Brain microvascular endothelial cell (primary cell): ENCODE data around the gene SIX5.
A peak's percentile ranks its signal among the peaks of the same experiment; 100 is the strongest.

Experiments
- DNase-seq: peaks from one replicate; pipeline ENCODE4 v3.0.0-alpha.2; 2020
- H3K27ac ChIP-seq: fragments of 250-450 bp; sonication (Bioruptor Pico); 2 replicates; pipeline ENCODE4 v1.5.1; 2020; ENCODE audit warnings: mild to moderate bottlenecking, moderate library complexity
- H3K27me3 ChIP-seq: fragments of 250-450 bp; sonication (Bioruptor Pico); replicated peaks from 2 replicates; pipeline ENCODE4 v1.5.1; 2020; ENCODE audit warnings: mild to moderate bottlenecking
- H3K36me3 ChIP-seq: fragments of 250-450 bp; sonication (Bioruptor Pico); replicated peaks from 2 replicates; pipeline ENCODE4 v1.5.1; 2020; ENCODE audit warnings: mild to moderate bottlenecking
- H3K4me3 ChIP-seq: 2 replicates; pipeline ENCODE4 v1.5.1; 2011; ENCODE audit warnings: low read depth, mild to moderate bottlenecking, control low read depth, low read length, moderate library complexity
- in situ Hi-C: cut with HindIII; loops from 2 replicates; pipeline ENCODE4 v1.10.0; 2017; ENCODE audit warnings: low sequenced_read_pairs, low pct_ligation_motif_present
- TF ChIP-seq, protein P1 (sequence below): IDR thresholded peaks from 2 replicates; pipeline ENCODE4 v1.5.1; 2011; ENCODE audit warnings: low read depth, mild to moderate bottlenecking, moderate library complexity, low read length, control low read depth, inconsistent platforms; ENCODE audit errors: missing control alignments

Gene SIX5

DNA sequence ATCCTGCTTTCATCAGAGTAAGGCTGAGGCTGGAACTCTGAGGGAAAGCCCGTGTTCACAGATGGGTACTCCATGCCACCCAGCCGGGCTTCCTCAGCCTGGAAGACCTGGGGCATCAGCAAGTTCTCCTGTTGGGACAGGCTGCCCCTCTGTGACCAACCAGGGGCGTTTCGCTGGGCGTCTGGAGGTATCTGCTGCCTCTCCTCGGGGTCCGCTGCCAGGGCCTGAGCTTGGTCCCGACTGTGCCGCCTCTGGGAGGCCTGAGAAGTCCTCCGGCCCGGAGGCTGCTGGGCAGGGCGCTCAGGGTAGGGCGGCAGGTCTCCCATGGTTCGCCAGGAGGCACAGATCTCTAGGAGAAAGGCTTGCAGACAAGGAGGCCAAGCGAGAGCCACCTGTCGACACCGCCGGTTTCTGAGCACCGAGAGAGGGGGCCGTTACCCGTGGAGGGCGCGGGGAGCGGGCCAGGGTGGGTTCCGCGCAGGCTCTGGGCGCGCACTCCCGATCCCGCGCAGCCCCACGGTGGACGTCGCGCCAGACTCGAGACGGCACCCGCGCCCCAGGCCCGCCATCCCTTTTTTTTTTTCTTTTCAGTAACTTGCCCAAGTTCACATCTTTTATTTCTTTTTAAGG, 45.9 kb upstream of the SIX5 start, which contains the start of gene RSPH6A:
TSS of gene RSPH6A (minus strand) at position 458 of the 630 bp plus-strand sequence. CDS start at position 326, 132 bp downstream.
- no peak for DNase-seq
- in situ Hi-C loops, result no loop called here
- Histone ChIP-seq H3K36me3 (peaks cover 2% of the 10 kb centered on the region), H3K4me3 (peak within 1 kb of the TSS; percentile 37), H3K27me3 (no peaks in the 10 kb centered on the region), H3K27ac (no peak within 1 kb of the TSS)
- TF ChIP-seq, protein P1, sequence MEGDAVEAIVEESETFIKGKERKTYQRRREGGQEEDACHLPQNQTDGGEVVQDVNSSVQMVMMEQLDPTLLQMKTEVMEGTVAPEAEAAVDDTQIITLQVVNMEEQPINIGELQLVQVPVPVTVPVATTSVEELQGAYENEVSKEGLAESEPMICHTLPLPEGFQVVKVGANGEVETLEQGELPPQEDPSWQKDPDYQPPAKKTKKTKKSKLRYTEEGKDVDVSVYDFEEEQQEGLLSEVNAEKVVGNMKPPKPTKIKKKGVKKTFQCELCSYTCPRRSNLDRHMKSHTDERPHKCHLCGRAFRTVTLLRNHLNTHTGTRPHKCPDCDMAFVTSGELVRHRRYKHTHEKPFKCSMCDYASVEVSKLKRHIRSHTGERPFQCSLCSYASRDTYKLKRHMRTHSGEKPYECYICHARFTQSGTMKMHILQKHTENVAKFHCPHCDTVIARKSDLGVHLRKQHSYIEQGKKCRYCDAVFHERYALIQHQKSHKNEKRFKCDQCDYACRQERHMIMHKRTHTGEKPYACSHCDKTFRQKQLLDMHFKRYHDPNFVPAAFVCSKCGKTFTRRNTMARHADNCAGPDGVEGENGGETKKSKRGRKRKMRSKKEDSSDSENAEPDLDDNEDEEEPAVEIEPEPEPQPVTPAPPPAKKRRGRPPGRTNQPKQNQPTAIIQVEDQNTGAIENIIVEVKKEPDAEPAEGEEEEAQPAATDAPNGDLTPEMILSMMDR, result no peak

DNA sequence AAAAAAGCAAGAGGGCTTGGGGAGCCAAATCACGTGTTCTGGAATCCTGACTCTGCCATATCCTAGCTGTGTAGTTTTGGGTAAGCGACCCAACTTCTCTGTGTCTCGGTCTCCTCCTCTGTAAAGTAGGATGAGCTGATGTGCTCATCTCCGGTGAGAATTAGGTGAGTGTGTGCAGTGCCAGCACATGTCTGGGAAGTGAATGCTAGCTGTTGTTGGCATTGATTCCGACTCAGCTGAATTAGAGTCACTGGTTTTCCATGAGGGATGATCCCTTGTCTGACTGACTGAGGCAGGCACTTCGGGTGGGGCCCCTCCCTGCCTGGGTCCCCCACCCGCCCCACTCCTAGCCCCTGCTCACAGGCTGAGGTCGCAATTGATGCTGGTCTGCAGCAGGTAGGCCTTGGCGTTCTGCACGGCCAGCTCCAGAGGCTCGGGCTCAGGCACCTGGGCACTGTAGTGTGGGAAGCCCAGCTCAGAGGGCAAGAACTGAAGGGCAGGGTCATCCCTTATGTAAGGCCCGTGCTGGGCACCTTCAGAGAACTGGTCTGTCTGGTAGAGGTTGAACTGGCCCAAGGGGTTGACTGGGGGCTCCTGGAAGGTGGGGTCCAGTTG, 45.2 kb upstream of the SIX5 start:
- Histone ChIP-seq H3K4me3 (no peak overlapping the region), H3K27ac (no peak overlapping the region), H3K36me3 (no peaks in the 10 kb centered on the region), H3K27me3 (no peaks in the 10 kb centered on the region)
- in situ Hi-C loops, result no loop called here
- TF ChIP-seq, protein P1, result no peak
- no peak for DNase-seq

DNA sequence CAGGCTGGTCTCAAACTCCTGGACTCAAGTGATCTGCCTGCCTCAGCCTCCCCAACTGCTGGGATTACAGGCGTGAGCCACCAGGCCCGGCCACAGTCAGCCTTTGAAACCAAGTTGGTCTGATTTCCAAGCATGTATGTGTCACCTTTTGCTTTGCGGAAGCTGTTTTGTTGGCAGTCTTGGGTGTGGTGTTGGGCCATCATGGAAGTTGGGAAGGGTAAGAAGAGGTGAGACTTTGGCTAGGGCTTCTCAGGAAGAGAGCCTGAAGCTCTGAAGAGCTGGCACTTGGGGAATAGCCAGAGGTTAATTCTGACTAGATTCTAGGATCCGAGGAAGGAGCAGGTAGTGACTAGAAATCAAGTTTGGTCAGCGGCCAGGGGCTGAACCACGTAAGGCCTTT, 43.2 kb upstream of the SIX5 start:
- in situ Hi-C loops, result no loop called here
- TF ChIP-seq, protein P1, result no peak
- H3K27me3 ChIP-seq, result no peaks in the 10 kb centered on the region
- no peak for DNase-seq
- no peaks in the 10 kb centered on the region for H3K36me3 ChIP-seq
- H3K27ac ChIP-seq, result no peak overlapping the region
- H3K4me3 ChIP-seq, result no peak overlapping the region

DNA sequence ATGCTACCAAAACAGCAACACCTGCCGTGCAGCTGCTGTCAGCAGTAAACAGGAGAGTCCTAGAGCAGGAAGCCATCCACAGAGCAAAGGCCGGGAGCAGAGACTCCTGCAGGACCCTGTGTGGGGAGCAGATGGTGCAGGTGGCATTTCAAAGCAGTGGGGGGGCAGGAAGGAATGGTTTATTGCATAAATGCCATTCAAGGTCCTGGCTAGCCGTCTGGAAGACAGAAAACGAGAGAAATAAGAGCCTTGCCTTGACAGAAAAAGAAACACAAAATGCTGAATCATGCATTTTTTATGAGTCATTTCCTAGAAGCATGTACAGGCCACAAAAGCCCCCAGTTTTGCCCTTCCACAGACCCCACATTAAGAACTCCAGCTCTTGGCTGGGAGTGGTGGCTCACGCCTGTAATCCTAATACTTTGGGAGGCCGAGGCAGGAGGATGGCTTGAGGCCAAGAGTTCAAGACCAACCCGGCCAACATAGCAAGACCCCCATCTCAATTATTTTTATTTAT, 40.6 kb upstream of the SIX5 start:
- Histone ChIP-seq H3K36me3 (no peaks in the 10 kb centered on the region), H3K27ac (peak overlapping the region; percentile 40), H3K27me3 (no peaks in the 10 kb centered on the region), H3K4me3 (no peak overlapping the region)
- TF ChIP-seq, protein P1, result no peak
- in situ Hi-C loops, result no loop called here
- peak; percentile 45 for DNase-seq

DNA sequence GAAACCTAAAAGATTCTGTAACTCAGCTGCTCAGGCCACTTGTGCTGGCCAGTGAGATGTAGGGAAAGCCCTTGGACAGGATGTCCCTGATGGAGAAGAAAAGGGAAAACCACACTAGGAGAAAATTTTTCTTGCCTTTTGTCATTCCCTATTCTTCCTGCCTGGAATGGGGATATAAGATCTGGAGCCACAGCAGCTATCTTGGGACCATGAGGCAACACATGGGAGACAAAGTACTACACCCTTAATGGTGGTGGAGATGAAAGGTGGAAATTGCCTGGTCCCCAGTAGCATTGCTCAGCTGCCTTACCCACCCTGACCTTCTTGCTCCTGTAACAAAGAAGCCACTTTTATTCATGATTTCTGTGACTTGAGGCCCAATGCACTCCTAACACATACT, 36.7 kb upstream of the SIX5 start:
- no peak for DNase-seq
- TF ChIP-seq, protein P1, result no peak
- in situ Hi-C loops, result no loop called here
- H3K27ac ChIP-seq, result no peak overlapping the region
- H3K4me3 ChIP-seq, result no peak overlapping the region
- no peaks in the 10 kb centered on the region for H3K36me3 ChIP-seq
- no peaks in the 10 kb centered on the region for H3K27me3 ChIP-seq
